GM10266 (cell line): ENCODE results near the gene NKAIN4.

Source experiments
- DNase-seq: peaks from one replicate; pipeline ENCODE4 v3.0.0; 2012; ENCODE audit errors: extremely low spot score
- CTCF ChIP-seq: IDR thresholded peaks from 2 replicates; pipeline ENCODE4 v1.5.1; 2012; ENCODE audit warnings: mild to moderate bottlenecking, low read depth; ENCODE audit not compliant: control insufficient read depth, insufficient read depth; ENCODE audit errors: missing control alignments

Gene NKAIN4

DNA sequence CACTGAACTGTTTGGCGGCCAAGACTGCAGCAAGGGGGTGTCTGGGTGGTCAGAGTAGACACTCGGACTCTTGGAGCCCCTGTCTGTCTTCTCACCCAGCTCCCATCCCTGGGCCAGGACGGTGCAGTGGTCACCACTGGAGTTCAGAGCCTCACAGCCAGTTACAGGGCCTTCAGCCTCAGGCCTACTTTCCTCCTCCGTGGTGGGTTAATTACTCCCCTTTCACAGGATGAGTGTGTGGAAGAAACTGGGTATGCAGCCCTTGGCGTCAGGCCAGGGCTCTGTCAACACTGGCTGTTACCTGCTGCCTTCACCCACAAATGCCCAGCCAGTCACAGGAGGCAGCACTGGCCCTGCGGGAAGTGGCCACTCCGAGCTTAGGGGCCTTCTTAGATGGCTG is 36.6 kb downstream of the NKAIN4 start:
- no peak for DNase-seq
- TF ChIP-seq CTCF = no peak

DNA sequence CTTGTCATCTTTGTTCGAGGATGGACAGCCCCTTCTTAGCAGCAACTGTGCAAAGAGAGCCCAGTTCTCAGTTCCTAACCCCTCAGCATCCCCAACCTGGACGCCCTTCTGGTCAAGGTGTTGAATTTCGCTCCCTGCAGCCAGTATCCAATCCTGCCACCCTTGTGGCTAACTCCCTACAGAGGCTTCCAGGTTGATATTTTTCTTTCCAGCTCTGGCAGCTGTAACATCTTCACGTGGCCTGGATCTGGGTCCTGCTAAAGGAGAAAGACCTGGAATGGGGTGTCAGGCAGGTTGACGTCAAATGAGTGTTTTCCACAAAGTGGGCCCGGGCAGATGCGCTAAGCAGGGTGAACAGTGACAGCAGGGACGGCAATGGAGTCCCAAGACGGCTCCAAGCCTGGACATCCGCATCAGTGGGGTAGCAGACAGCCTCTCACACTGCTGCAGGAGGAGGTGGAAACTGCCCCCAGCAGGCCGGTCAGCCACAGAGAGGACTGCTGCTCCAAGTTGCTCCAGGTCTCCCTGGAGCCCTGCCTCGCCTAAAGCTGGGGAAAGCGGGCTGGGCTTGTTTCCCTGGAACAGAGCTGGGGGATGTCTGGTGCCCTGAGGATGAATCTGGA is 37.3 kb downstream of the NKAIN4 start:
- no peak for TF ChIP-seq CTCF
- no peak for DNase-seq

DNA sequence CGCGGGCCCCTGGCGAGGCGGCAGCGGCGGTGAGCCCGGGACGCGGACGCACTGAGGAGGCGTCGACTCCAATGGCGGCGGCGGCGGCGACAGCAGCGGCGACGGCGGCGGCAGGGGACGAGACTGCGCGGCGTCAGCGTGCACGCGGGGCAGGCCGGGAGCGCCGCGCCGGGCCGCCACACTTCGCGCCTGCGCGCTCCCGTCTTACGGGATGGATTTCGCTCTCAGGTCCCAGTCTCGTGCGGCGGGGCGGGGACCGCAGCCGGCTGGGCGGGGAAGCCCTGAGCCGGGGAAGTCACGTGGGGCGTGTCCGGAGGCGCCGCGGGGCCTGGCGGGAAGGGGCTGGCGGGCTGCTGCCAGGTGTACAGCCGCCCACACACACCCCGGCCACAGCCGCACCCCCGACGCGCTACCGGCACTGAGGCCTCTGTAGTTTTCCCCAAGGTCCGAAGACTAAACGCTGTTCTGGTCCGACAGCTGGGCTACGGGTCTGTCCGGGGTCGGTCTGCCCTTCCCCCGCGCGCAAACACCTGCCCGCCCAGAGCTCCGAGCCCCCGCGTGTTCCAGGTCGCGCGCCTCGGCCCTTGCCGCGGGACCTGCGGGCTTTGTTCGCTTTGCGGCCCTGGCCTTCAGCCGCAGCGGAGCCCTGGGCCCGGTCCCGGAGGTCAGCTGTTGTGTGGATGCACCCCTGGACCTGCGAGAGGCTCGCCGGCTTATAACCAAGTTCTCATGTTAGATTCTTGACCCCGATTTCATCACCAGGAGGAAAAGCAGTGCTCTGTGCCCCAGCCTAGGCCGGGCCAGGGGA is 38.0 kb downstream of the NKAIN4 start, which contains the start of gene YTHDF1:
Gene YTHDF1, minus strand, starts transcription at position 91 of the 808 bp plus-strand sequence. CDS start 239 bp downstream, outside the sequence.
- TF ChIP-seq CTCF = no peak
- peak; percentile 100 for DNase-seq

DNA sequence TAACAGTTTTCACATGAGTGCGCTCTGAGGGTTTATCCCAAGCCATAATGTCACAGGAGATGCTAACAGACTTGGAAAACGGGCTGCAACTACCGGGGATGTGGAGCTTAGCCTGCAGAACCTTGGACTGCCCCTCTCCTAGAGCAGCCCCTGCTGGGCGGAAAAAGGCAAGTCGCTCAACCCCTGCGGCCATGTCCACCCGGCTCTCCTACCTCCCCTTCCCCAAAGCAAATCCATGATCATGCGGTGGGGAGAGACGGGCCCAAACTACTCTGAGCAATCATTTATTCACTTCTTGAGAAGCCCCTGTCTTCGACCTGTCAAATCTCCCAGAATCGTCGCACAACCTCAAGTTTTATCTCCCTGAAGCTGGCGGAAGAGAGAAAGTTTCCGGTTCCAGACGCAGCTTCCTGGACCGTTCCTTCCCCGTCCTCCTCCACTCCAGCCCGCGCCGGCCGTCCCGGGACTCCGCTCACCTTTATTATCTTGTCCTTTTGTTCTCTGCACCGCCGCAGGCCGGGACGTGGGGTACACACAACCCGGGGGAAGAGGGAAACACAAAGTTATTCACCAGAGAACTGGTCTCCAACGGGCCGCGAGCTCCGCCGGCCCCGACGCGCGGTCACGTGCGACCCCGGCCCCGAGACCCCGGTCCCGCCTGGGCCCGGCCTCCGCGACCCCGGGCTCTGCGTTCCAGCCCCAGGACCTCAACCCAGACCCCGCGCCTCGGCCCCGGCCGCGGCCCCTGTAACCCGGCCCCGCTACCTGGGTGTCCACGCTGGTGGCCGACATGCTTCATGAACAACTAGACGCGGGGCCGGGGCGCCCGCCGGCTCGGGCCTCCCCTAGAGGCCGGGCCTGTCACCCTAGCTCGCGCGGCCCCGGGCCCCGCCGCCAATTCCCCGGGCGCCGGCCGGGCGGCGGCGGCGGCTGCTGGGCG is 38.9 kb downstream of the NKAIN4 start:
- peak; percentile 79 for DNase-seq
- peak; percentile 55 for TF ChIP-seq CTCF

DNA sequence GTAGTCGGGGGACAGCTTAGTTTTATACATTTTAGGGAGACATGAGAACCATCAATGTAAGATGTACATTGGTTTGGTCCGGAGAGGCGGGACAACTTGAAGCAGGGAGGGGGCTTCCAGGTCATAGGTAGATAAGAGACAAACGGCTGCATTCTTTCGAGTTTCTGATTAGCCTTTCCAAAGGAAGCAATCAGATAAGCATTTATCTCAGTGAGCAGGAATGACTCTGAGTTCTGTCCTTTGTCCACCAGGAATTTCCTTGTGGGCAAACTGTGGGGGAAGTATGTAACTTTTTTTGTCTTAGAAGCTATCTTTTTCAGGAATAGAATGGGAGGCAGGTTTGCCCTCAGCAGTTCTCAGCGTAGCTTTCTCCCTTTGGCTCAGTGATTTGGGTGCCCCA is 39.7 kb downstream of the NKAIN4 start:
- no peak for TF ChIP-seq CTCF

GRCh38 chr20:63212792-63213191 is 41.5 kb downstream of the NKAIN4 start:
- TF ChIP-seq CTCF = no peak
- no peak for DNase-seq

More for the DNA sequence above, 39.7 kb downstream of the NKAIN4 start:
- no peak for DNase-seq
